Calu3 (cell line): Measurements from ENCODE around the gene CHL1. TPM values are rescaled to one million over a fixed set of nuclear protein-coding genes. Genes with fewer than 3 reads are reported as not detected.

Experiments used
- BruUV-seq: library from RNA; stranded (reverse); fragments of 400-500 nt; replicated peaks from 2 replicates; lab custom pipeline; 2021; lab: Mats Ljungman, UMichigan
- CTCF ChIA-PET: fragments of 300-600 bp; sonication (Branson Sonifier 250); formaldehyde crosslinking; loops from one replicate; lab custom pipeline; 2022; ENCODE audit warnings: antibody characterized with exemption; lab: Charles Lee
- DNase-seq: peaks from one replicate; pipeline ENCODE4 v3.0.0; 2022
- H3K27ac Mint-ChIP-seq: one replicate; pipeline ENCODE4 v1.8.0; 2022; ENCODE audit warnings: mixed read lengths; ENCODE audit not compliant: unreplicated experiment
- H3K27me3 Mint-ChIP-seq: one replicate; pipeline ENCODE4 v1.8.0; 2022; ENCODE audit warnings: mixed read lengths; ENCODE audit not compliant: unreplicated experiment
- H3K36me3 Mint-ChIP-seq: one replicate; pipeline ENCODE4 v1.8.0; 2022; ENCODE audit warnings: mild to moderate bottlenecking, moderate library complexity, mixed read lengths; ENCODE audit not compliant: insufficient read depth, unreplicated experiment
- H3K4me1 Mint-ChIP-seq: one replicate; pipeline ENCODE4 v1.8.0; 2022; ENCODE audit warnings: mild to moderate bottlenecking, low read depth, mixed read lengths; ENCODE audit not compliant: unreplicated experiment
- H3K4me3 Mint-ChIP-seq: one replicate; pipeline ENCODE4 v1.8.0; 2022; ENCODE audit warnings: mild to moderate bottlenecking, low read depth, moderate library complexity, mixed read lengths; ENCODE audit not compliant: unreplicated experiment
- H3K9me3 Mint-ChIP-seq: one replicate; pipeline ENCODE4 v1.8.0; 2022; ENCODE audit warnings: low read depth, mixed read lengths; ENCODE audit not compliant: unreplicated experiment
- CTCF ChIP-seq: fragments of 200-600 bp; IDR thresholded peaks from one replicate; pipeline ENCODE4 v1.8.0; 2022; ENCODE audit warnings: antibody characterized with exemption; ENCODE audit not compliant: unreplicated experiment
- intact Hi-C: fragments of 100-400 bp; cut with micrococcal nuclease; formaldehyde crosslinking; loops from one replicate; pipeline ENCODE4 v1.10.0; 2022; ENCODE audit not compliant: unreplicated experiment
- total RNA-seq: library from RNA; stranded (reverse); gene quantifications from 2 replicates; pipeline ENCODE4 v1.2.3, GENCODE V29; 2022

CHL1 gene
- total RNA-seq, 1 experiment from 2014 or later = 0.73 TPM

DNA sequence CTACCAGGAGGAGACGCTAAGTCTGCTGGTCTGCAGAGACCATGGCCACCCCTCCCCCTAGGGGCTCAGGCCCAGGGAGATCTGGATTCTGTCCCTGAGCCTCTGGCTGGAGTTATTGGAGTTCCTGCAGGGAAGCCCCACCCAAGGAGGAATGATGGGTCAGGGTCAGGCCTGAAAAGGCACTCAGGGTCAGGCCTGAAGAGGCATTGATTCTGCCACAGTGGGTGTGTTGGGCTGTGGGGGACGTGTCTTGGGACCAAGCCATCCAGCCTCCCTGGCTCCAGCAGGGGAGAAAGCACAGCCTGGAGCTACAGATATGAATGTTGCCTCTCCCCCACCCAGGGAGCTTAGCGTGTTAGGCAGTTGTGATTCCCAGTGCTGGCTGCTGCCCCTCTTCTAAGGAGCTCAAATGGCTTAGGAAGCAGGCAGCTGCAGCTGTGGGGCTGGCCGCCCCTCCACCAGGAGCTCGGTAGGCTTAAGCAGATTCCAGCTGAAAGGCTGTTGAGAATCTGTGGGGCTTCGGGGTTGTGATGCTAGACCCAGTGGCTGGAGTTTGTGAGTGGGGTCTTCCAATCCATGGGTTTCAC lies 176.7 kb downstream of the CHL1 start:
- intact Hi-C loops = no loop called here
- H3K9me3 Mint-ChIP-seq = peaks cover 6% of the 10 kb centered on the region
- CTCF ChIA-PET = no interaction called here

GRCh38 chr3:374459-374858 lies 177.9 kb downstream of the CHL1 start:
- no peak for DNase-seq
- no TSS peak for BruUV-seq
- no peak overlapping the region for H3K27ac Mint-ChIP-seq
- no peaks in the 10 kb centered on the region for H3K36me3 Mint-ChIP-seq
- CTCF ChIA-PET = no interaction called here
- H3K4me1 Mint-ChIP-seq = no peaks in the 10 kb centered on the region
- TF ChIP-seq CTCF = no peak
- no peaks in the 10 kb centered on the region for H3K27me3 Mint-ChIP-seq
- H3K4me3 Mint-ChIP-seq = no peak overlapping the region
- intact Hi-C loops = no loop called here
- peaks cover 6% of the 10 kb centered on the region for H3K9me3 Mint-ChIP-seq

More for the DNA sequence above, 176.7 kb downstream of the CHL1 start:
- H3K4me3 Mint-ChIP-seq = no peak overlapping the region
- no peak overlapping the region for H3K27ac Mint-ChIP-seq
- no peaks in the 10 kb centered on the region for H3K4me1 Mint-ChIP-seq
- no peaks in the 10 kb centered on the region for H3K27me3 Mint-ChIP-seq
- no peak for DNase-seq
- no peak for TF ChIP-seq CTCF
- BruUV-seq = no TSS peak
- no peaks in the 10 kb centered on the region for H3K36me3 Mint-ChIP-seq

- no peaks in the 10 kb centered on the region for H3K27me3 Mint-ChIP-seq
- intact Hi-C loops = loop anchor here (1.0 kb wide), 1 partner anchor 334 kb away; no protein-coding TSS in a partner anchor
- H3K4me3 Mint-ChIP-seq = no peak overlapping the region
- no TSS peak for BruUV-seq
- no peak for TF ChIP-seq CTCF
- CTCF ChIA-PET = no interaction called here
- peaks cover 2% of the 10 kb centered on the region for H3K9me3 Mint-ChIP-seq
- DNase-seq = no peak
- H3K27ac Mint-ChIP-seq = no peak overlapping the region
- H3K36me3 Mint-ChIP-seq = no peaks in the 10 kb centered on the region
- no peaks in the 10 kb centered on the region for H3K4me1 Mint-ChIP-seq
Measured at GRCh38 chr3:377158-377561, 180.6 kb downstream of the CHL1 start.

DNA sequence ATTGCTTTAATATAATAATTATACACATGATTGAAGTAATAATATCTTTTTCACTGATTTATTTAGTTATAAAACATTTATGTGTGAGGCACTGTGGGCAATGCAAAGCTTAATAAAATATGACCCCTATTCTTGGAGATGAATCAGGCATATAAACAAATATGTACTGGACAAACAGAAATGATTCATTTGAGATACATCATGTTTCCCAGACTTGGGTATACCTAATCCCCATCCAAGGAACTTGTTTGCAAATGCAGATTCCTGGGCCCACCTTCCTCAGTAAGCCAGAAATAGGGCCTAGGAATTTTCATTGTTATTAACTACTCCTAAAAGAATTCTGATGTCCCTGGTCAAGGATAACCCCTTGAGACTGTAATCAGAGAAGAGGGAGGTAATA lies 184.2 kb downstream of the CHL1 start:
- BruUV-seq = no TSS peak
- H3K4me1 Mint-ChIP-seq = peaks cover 8% of the 10 kb centered on the region
- no peak for TF ChIP-seq CTCF
- H3K27ac Mint-ChIP-seq = no peak overlapping the region
- H3K27me3 Mint-ChIP-seq = no peaks in the 10 kb centered on the region
- DNase-seq = no peak
- no peaks in the 10 kb centered on the region for H3K36me3 Mint-ChIP-seq
- no peak overlapping the region for H3K4me3 Mint-ChIP-seq
- no peaks in the 10 kb centered on the region for H3K9me3 Mint-ChIP-seq
- CTCF ChIA-PET = no interaction called here
- intact Hi-C loops = no loop called here
